ENCODE data around the gene SH3PXD2A. TPM values are rescaled to one million over a fixed set of nuclear protein-coding genes. Genes with fewer than 3 reads are reported as not detected.

Gene SH3PXD2A
- total and polyA plus RNA-seq, 5 experiments from 2014 or later, result 0.09 to 22.4 (median 0.50) TPM

DNA sequence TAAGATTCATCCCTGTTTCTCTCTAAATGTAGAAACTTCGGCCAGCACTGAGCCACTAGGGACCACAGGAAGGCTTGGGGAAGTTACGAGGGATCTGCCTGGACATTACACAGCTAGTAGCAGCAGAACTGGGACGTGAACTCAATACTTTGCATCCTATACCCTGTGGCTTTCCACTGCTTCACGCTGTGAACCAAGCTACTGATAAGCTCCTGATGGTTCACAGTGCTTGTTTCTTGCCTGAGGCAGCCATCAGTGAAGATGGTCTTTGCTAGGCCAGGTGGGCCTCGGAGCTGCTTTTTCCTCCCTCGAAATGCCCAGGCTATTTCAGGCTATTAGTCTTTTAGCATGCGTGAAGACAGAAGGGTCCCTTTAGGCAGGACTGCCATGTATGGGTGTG lies 132.7 kb downstream of the SH3PXD2A start:
- no peak for ATAC-seq
- Mint-ChIP-seq H3K27me3 (no peaks in the 10 kb centered on the region), H3K27ac (no peak overlapping the region), H3K36me3 (no peaks in the 10 kb centered on the region), H3K9me3 (no peaks in the 10 kb centered on the region), H3K4me1 (peaks cover 6 to 11% (median 10%) of the 10 kb centered on the region in 4 donors), H3K4me3 (no peak overlapping the region)
- no peak for DNase-seq
- POLR2A ChIA-PET, result no interaction called here

DNA sequence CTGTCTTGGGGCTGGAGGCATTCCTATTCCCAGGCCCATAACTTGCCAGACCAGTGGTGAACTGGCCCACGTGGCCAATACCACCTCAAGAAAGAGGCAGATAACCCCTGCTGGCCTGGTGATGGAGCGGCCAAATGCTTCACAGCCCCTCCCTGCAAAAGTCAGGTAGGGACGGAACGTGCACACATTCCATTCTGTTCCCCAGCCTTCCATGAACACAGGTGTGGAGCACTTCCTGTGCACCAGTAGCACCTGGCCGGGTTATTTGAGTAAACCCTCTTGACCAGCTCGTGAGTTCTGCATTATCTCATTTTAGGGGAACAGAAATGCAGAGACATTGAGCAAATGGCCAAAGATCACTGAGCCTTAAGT lies 134.4 kb downstream of the SH3PXD2A start:
- H3K36me3 Mint-ChIP-seq, result no peaks in the 10 kb centered on the region
- POLR2A ChIA-PET, result no interaction called here
- ATAC-seq (no peak), DNase-seq (no peak)
- H3K9me3 Mint-ChIP-seq, result no peaks in the 10 kb centered on the region
- H3K4me1 Mint-ChIP-seq, result peaks cover 6 to 12% (median 10%) of the 10 kb centered on the region in 4 donors
- no peaks in the 10 kb centered on the region for H3K27me3 Mint-ChIP-seq
- H3K4me3 Mint-ChIP-seq, result no peak overlapping the region
- no peak overlapping the region for H3K27ac Mint-ChIP-seq

DNA sequence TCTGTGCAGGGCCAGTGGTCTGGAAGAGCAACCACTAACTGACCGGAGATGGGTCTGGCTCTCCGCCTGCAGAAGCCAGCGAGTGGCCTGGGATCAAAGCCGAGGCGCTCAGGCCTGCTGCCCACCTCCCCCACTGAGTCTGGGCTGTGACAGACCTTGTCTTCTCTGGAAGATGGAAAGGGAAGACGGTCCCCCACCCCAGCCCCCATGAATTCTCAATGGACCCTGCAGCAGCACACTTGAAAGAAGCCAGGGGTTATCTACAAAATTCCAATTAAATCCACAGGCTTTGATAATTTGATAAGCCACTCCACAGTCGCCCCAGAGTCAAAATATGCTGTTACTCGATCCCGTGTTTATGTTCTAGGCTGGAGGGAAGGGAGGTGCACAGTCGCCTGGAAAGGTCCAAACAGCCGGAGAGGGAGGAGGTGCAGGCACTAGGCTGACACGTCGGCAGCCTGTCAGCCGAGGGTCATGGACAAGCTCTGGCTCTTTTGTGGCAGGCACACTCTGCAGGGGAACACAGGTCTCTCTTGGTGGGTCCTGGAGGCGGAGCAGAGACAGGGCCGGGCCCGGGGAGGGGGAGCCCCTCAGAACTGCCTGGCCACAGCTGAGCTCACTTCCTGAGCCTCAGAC lies 134.9 kb downstream of the SH3PXD2A start:
- Mint-ChIP-seq H3K4me1 (peaks cover 6 to 12% (median 10%) of the 10 kb centered on the region in 4 donors), H3K36me3 (no peaks in the 10 kb centered on the region), H3K9me3 (no peaks in the 10 kb centered on the region), H3K27ac (no peak overlapping the region), H3K4me3 (no peak overlapping the region), H3K27me3 (no peaks in the 10 kb centered on the region)
- DNase-seq (no peak), ATAC-seq (no peak)
- POLR2A ChIA-PET, result no interaction called here

DNA sequence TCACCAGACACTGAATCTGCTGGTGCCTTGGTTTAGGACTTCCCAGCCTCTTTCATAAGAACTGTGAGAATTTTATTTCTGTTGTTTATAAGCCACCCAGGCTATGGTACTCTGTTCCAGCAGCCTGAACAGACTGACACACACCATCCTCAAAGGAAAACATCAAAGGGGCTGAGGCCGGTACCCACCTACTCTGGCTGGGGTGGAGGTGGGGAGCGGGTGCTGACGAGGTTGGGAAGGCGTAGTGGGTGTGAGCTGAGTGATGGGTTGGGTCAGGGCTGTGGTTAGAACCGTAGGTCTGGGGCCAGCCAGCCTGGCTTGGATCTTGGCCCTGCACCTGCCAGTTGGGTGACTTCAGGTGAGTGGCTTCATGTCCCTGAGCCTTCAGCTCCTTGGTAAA lies 136.3 kb downstream of the SH3PXD2A start:
- Mint-ChIP-seq H3K27me3 (no peaks in the 10 kb centered on the region), H3K9me3 (no peaks in the 10 kb centered on the region), H3K36me3 (no peaks in the 10 kb centered on the region), H3K4me1 (peaks cover 6 to 11% (median 10%) of the 10 kb centered on the region in 4 donors), H3K4me3 (peak overlapping the region in 1 of 10 donors; percentile 24), H3K27ac (peak overlapping the region in 4 of 10 donors; percentile 71 to 85 (median 78))
- DNase-seq (no peak), ATAC-seq (peak; percentile 42 to 55)
- POLR2A ChIA-PET, result interaction anchor here (1.2 kb wide), 1 partner anchor 136 kb away, joined by 6 read pairs; no protein-coding TSS in a partner anchor

DNA sequence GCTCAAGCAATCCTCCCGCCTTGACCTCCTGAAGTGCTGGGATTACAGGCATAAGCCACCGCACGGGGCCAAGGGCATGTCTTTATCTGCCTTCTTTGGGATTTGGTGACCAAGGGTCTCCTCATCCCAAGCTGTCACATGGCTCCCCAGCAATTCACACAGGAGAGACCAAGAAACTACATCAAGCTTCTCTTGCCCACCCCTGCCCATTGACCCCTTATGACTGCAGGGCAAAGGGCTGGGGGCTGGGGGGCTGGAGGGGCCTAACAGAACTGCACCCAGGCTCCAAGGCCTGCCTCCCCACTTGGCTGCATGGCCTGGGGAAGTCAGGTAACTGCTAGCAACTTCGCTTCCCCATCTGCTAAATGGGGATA lies 137.1 kb downstream of the SH3PXD2A start:
- H3K9me3 Mint-ChIP-seq, result no peaks in the 10 kb centered on the region
- no peak overlapping the region for H3K27ac Mint-ChIP-seq
- H3K36me3 Mint-ChIP-seq, result no peaks in the 10 kb centered on the region
- no peak overlapping the region for H3K4me3 Mint-ChIP-seq
- ATAC-seq (no peak), DNase-seq (no peak)
- H3K27me3 Mint-ChIP-seq, result no peaks in the 10 kb centered on the region
- H3K4me1 Mint-ChIP-seq, result peaks cover 6 to 11% (median 10%) of the 10 kb centered on the region in 4 donors
- POLR2A ChIA-PET, result no interaction called here

DNA sequence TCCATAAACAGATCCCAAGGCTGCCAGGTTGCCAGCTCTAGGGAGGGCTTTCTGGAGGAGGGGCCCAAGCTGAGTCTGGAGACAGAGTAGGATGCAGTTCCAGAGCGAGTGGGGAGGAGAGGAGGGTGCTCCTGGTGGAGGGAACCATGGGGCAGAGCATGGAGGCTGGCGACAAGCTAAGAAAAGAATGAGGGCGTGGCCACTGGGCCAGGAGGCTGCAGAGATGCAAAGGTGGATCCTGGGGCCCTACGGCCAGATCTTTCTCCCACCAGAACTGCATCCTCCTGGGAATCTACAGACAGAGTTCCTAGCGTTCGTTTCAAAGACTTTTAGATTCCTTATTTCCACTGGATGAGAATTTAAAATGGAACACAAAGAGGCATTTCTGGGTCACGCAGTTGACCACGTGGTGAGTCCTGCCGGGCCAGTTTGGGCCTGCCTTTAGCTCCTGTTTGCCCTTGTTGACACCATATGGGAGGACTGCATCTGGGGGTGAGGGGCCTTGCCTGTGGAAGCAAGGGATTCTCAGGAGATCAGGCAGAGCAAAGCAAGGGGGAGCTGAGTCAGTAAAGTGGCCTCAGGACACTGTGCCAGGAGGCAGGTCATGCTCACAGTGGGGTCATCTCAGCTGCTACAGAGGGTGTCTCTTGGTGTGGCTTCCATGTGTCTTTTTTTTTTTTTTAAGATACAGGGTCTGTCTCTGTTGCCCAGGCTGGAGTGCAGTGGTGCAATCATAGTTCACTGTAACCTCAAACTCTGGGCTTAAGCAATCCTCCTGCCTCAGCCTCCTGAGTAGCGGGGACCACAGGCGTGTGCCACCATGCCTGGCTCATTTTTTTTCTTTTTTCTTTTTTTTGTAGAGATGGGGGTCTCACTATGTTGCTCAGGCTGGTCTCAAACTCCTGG lies 137.8 kb downstream of the SH3PXD2A start:
- DNase-seq (no peak), ATAC-seq (no peak)
- no peaks in the 10 kb centered on the region for H3K36me3 Mint-ChIP-seq
- H3K4me1 Mint-ChIP-seq, result peaks cover 6 to 11% (median 9%) of the 10 kb centered on the region in 4 donors
- H3K4me3 Mint-ChIP-seq, result no peak overlapping the region
- H3K9me3 Mint-ChIP-seq, result no peaks in the 10 kb centered on the region
- peaks cover 0 to 1% (median 0%) of the 10 kb centered on the region in 5 donors for H3K27me3 Mint-ChIP-seq
- POLR2A ChIA-PET, result no interaction called here
- no peak overlapping the region for H3K27ac Mint-ChIP-seq

DNA sequence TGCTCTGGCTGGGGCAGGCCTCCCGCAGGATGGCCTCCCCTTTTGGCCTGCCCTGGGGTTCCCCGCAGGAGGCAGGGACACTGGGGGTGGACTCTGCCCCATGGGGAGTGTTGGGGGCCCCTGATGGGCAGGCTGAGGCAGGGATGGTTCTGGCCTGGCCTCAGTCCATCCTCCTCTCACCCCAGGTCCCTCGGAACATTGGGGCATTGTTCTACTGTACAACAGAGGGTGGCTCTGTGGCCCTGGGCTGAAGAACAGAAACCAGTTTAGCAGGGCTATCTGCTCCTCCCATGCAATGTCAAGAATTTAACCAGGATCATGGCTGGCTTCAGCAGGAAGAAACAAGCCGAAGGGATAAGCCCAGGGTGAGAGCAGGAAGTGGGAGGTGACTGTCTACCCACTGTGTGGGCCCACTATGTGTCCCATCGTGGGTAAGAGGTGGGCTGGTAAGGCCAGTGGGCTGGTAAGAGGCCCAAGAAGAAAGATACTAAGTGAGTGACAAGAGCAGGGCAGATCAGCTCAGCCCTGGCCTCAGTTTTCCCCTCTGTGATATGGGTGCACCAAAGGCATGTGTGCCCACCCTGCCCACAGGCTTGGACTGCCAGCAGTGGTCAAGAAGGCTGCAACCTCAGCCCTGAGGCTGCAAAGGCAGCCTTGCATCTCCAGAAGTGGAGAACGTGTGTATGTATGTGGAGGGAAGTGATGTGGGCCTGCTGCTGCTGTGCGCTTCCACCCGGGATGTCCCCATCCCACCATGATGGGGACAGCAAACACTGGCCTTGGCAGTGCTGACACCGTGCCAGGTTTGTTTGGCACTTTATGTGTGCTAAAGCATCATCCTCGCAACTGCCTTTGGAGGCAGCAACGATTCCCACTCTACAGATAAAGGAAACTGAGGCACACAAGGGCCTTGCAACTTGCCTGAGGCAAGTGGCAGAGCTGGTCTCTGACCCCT lies 138.9 kb downstream of the SH3PXD2A start:
- no peaks in the 10 kb centered on the region for H3K36me3 Mint-ChIP-seq
- no peak overlapping the region for H3K4me3 Mint-ChIP-seq
- POLR2A ChIA-PET, result no interaction called here
- H3K9me3 Mint-ChIP-seq, result no peaks in the 10 kb centered on the region
- ATAC-seq (no peak), DNase-seq (no peak)
- peak overlapping the region in 3 of 10 donors; percentile 25 to 56 (median 38) for H3K27ac Mint-ChIP-seq
- peaks cover 0 to 1% (median 0%) of the 10 kb centered on the region in 5 donors for H3K27me3 Mint-ChIP-seq
- H3K4me1 Mint-ChIP-seq, result peaks cover 6 to 11% (median 9%) of the 10 kb centered on the region in 4 donors

DNA sequence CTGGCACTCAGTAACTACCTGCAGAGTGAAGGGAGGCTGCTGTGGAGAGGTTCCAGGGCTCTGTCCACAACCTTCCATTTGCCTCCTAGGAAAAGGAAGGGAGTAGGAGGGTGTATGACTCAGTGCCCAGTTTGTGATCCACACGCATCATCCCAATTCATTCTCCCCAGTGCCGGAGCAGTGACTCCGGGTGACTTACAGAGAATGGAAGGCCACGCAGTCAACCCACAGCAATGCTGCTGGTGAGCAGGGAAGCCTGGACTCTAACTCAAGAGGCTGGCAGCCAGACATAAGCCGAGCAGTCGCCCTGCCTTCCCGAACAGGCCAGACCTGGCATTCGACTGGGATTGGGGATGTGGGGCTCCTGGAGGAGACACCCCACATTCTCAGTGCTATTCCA lies 139.9 kb downstream of the SH3PXD2A start:
- Mint-ChIP-seq H3K4me1 (peaks cover 6 to 11% (median 9%) of the 10 kb centered on the region in 4 donors), H3K4me3 (no peak overlapping the region), H3K36me3 (no peaks in the 10 kb centered on the region), H3K9me3 (no peaks in the 10 kb centered on the region), H3K27ac (no peak overlapping the region), H3K27me3 (peaks cover 0 to 1% (median 0%) of the 10 kb centered on the region in 5 donors)
- DNase-seq (no peak), ATAC-seq (no peak)
- POLR2A ChIA-PET, result no interaction called here

DNA sequence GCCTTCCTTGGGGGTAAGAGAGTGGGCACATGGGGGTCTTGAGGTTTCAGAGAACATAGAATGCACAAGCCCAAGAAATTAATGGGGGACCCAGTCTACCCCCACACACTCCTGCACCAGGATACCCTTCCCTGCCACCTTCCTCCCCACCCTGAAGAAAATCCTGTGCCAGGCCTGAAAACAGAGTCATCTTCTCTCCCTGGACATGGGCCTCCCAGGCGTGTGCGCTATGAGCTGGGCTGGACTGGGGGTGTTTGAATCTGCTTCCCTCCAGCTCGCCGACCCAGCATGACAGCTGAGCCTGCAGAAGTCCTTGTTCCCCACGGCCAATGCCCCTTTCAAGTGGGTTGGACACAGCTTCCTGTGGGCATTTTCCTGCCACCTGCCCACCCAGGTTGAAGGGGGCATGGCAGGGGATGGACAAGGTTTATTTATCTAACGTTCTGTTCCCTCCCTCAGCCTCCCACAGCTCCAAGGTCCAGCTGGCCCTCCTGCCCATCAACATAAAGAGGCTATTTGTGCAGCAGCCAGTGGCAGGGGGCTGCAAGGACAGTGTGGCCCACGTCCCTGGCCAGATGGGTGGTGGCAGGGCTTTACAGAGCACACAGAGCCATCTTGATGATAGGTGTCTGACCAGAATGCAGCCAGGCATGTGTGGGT lies 141.0 kb downstream of the SH3PXD2A start:
- no peaks in the 10 kb centered on the region for H3K36me3 Mint-ChIP-seq
- no peak overlapping the region for H3K27ac Mint-ChIP-seq
- ATAC-seq (no peak), DNase-seq (no peak)
- POLR2A ChIA-PET, result interaction anchor here (0.6 kb wide), 1 partner anchor 252 kb away, joined by 6 read pairs; no protein-coding TSS in a partner anchor
- peaks cover 6 to 10% (median 9%) of the 10 kb centered on the region in 4 donors for H3K4me1 Mint-ChIP-seq
- peaks cover 0 to 3% (median 0%) of the 10 kb centered on the region in 5 donors for H3K27me3 Mint-ChIP-seq
- no peaks in the 10 kb centered on the region for H3K9me3 Mint-ChIP-seq
- no peak overlapping the region for H3K4me3 Mint-ChIP-seq

DNA sequence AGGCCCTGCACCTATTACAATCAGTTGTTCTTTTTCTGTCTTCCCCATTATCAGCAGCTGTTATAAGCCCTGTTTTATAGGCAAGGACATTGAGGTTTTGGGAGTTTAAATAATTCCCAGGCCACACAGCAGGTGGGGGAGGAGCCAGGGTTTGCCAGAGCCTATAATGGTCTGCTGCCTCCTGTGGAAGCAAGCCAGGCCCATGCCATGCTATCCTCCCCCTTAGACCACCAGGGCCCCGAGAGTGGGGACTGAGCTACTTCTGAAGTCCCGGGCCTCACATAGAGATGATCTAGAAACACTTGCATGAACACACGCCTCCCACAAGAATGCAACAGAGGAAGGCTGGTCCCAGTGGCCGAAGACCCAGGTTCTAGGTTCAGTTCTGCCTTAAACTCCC lies 141.7 kb downstream of the SH3PXD2A start:
- no peaks in the 10 kb centered on the region for H3K9me3 Mint-ChIP-seq
- H3K4me3 Mint-ChIP-seq, result no peak overlapping the region
- H3K27me3 Mint-ChIP-seq, result peaks cover 0 to 6% (median 0%) of the 10 kb centered on the region in 5 donors
- no peak overlapping the region for H3K27ac Mint-ChIP-seq
- no peak for DNase-seq
- POLR2A ChIA-PET, result interaction anchor here (0.6 to 1.4 kb wide), 3 partner anchors 19 to 252 kb away, joined by 3 to 6 read pairs (median 3); no protein-coding TSS in a partner anchor
- no peaks in the 10 kb centered on the region for H3K36me3 Mint-ChIP-seq
- peaks cover under 1 to 3% (median 2%) of the 10 kb centered on the region in 4 donors for H3K4me1 Mint-ChIP-seq
- ATAC-seq, result no peak

DNA sequence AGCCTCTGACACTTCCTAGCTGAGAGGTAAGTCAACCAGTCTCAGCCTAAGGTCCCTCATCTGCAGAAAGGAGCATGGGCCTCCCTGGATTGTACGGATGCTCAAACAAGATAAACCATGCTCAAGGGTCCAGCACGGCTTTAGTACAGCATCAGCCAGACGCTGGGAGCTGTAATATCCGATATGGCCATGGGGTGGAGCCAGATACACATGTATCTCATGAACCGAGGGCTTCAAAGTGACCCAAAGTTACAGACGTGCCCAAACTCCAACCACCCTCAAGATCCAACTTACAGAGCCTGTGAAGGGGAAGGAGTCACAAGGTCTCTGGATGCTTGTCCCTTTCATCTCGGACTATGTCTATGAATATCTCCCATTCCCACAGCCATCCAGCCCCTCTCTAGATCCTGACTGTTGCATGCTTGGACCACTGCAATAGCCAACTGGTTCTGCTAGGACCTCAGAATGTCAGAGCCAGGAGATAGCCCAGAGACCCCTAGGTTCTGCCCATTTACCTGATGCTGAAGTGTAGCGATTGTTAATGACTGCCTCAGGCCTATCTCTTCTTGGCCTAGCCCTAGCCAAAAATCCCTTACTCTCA lies 142.4 kb downstream of the SH3PXD2A start:
- peak; percentile 87 to 90 for ATAC-seq
- no peaks in the 10 kb centered on the region for H3K36me3 Mint-ChIP-seq
- POLR2A ChIA-PET, result interaction anchor here (1.2 to 1.4 kb wide), 2 partner anchors 18 to 146 kb away, joined by 3 read pairs; no protein-coding TSS in a partner anchor

More for the DNA sequence above, 142.4 kb downstream of the SH3PXD2A start:
- Mint-ChIP-seq H3K27ac (no peak overlapping the region), H3K4me3 (no peak overlapping the region), H3K27me3 (peaks cover 0 to 6% (median 0%) of the 10 kb centered on the region in 5 donors), H3K4me1 (peaks cover 0 to 2% (median 0%) of the 10 kb centered on the region in 4 donors), H3K9me3 (no peaks in the 10 kb centered on the region)
- DNase-seq, result peak; percentile 54 to 88 (median 74)

All from naive thymus-derived CD8-positive, alpha-beta T cell (primary cell).